Stimulated activated naive B cell treated with anti-CD40 and anti-IgM and Interleukin-4, amounts not matched to agents 10 μg/mL and 1 μg/mL and 100 μg/mL, for 72 hours (primary cell): Measurements from ENCODE around the gene EXOG.

Source experiments
- ATAC-seq, 2 donors: fragments of 150-1000 bp; cut with Tn5 transposase; replicated peaks; 2 replicates each; pipeline ENCODE4 v1.10.0; 2021; ENCODE audit warnings: moderate library complexity in 1 of 2
- DNase-seq: peaks from one replicate; pipeline ENCODE4 v3.0.0; 2021
- H3K27ac Mint-ChIP-seq: one replicate; pipeline ENCODE4 v1.8.0; 2022; ENCODE audit warnings: mild to moderate bottlenecking, mixed read lengths
- H3K27me3 Mint-ChIP-seq, 2 donors: one replicate each; pipeline ENCODE4 v1.8.0; 2022; ENCODE audit warnings: mixed read lengths in 2 of 2
- H3K36me3 Mint-ChIP-seq, 2 donors: one replicate each; pipeline ENCODE4 v1.8.0; 2022; ENCODE audit warnings: mixed read lengths in 2 of 2, mild to moderate bottlenecking in 1 of 2
- H3K4me1 Mint-ChIP-seq, 2 donors: one replicate each; pipeline ENCODE4 v1.8.0; 2022; ENCODE audit warnings: mixed read lengths in 2 of 2, mild to moderate bottlenecking in 1 of 2
- H3K4me3 Mint-ChIP-seq, 2 donors: one replicate each; pipeline ENCODE4 v1.8.0; 2022; ENCODE audit warnings: mild to moderate bottlenecking in 2 of 2, mixed read lengths in 2 of 2, moderate library complexity in 1 of 2
- H3K9me3 Mint-ChIP-seq, 2 donors: one replicate each; pipeline ENCODE4 v1.8.0; 2022; ENCODE audit warnings: mixed read lengths in 2 of 2, mild to moderate bottlenecking in 1 of 2

Gene EXOG

DNA sequence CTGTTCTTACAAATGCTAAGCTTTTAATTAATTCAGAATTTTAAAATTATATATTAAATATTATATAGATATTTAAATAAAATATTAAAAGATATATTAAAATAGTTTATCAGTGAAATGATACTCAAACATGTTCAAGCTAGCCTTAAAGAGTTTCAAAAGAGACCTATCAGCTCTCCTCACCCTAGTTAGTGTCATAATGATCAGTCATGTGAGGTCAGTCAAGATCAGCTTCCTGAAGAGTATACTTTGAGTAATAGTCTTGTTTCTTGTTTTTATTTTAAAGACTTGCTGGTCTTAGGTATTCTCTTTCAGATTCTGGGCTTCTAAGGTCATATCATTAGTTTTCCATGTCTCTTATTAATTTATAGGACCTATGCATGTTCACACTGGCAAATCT lies 14.5 kb downstream of the EXOG start:
- no peak overlapping the region for H3K27ac Mint-ChIP-seq

DNA sequence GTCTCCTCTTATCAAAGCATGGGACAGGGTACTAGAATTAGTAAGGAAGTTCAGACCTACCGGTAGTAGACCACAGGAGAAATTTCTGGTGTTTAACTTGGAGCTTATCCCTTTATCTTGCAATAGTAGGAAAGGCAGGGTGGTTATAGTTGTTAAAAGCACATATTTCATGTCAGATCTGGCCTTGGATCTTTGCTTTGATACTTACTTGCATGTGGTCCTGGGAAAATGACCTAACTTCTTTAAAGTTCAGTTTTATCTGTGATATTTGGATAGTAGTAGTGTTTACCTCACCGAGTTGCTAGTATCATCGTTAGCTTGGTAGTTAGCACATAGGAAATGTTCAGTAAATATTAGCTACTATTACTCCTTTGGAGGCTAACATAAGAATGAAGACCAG lies 15.4 kb downstream of the EXOG start:
- DNase-seq, result no peak

More for the DNA sequence above, 14.5 kb downstream of the EXOG start:
- no peaks in the 10 kb centered on the region for H3K9me3 Mint-ChIP-seq
- H3K36me3 Mint-ChIP-seq, result peaks cover 30 to 33% of the 10 kb centered on the region in 2 donors
- no peaks in the 10 kb centered on the region for H3K27me3 Mint-ChIP-seq
- H3K4me3 Mint-ChIP-seq, result no peak overlapping the region
- ATAC-seq, result no peak
- no peak for DNase-seq
- peaks cover 0 to 2% of the 10 kb centered on the region in 2 donors for H3K4me1 Mint-ChIP-seq

DNA sequence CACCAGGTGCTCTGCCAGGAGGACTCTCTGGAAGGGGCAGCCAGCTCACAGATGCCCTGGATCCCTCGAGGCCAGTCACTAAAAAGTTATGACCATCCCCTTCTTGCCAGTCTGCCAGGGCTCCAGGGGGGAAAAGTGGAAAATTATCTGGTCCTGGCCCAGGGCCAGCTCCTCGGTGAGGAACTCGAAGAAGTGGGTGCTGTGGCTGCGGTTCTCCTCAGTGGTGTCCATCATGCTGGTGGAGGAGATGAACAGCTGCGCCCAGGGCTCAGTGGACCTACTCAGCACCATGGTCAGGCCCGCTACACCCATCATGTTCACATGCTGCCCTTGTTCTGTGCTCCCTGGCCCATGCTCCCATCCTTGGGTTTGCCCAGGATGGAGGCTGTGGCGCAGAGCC lies 19.2 kb downstream of the EXOG start:
- no peak for ATAC-seq
- no peaks in the 10 kb centered on the region for H3K9me3 Mint-ChIP-seq
- no peak overlapping the region for H3K4me3 Mint-ChIP-seq
- H3K27ac Mint-ChIP-seq, result no peak overlapping the region
- no peaks in the 10 kb centered on the region for H3K27me3 Mint-ChIP-seq
- DNase-seq, result no peak
- H3K36me3 Mint-ChIP-seq, result peaks cover 24 to 42% of the 10 kb centered on the region in 2 donors
- peaks cover 9 to 10% of the 10 kb centered on the region in 2 donors for H3K4me1 Mint-ChIP-seq

More for the DNA sequence above, 15.4 kb downstream of the EXOG start:
- H3K36me3 Mint-ChIP-seq, result peaks cover 27 to 37% of the 10 kb centered on the region in 2 donors
- H3K9me3 Mint-ChIP-seq, result no peaks in the 10 kb centered on the region
- peaks cover 0 to 2% of the 10 kb centered on the region in 2 donors for H3K4me1 Mint-ChIP-seq
- no peak overlapping the region for H3K4me3 Mint-ChIP-seq
- no peak overlapping the region for H3K27ac Mint-ChIP-seq
- no peak for ATAC-seq
- no peaks in the 10 kb centered on the region for H3K27me3 Mint-ChIP-seq

- Mint-ChIP-seq H3K9me3 (no peaks in the 10 kb centered on the region), H3K4me3 (no peak overlapping the region), H3K27ac (no peak overlapping the region), H3K36me3 (peaks cover 23 to 43% of the 10 kb centered on the region in 2 donors), H3K27me3 (no peaks in the 10 kb centered on the region), H3K4me1 (peaks cover 10% of the 10 kb centered on the region in 2 donors)
- ATAC-seq (no peak), DNase-seq (no peak)
These were observed 20.5 kb downstream of the EXOG start for GRCh38 chr3:38516669-38517068.

- no peaks in the 10 kb centered on the region for H3K27me3 Mint-ChIP-seq
- DNase-seq (no peak), ATAC-seq (no peak)
- no peaks in the 10 kb centered on the region for H3K9me3 Mint-ChIP-seq
- no peak overlapping the region for H3K4me3 Mint-ChIP-seq
- H3K4me1 Mint-ChIP-seq, result peaks cover 10% of the 10 kb centered on the region in 2 donors
- no peak overlapping the region for H3K27ac Mint-ChIP-seq
- H3K36me3 Mint-ChIP-seq, result peaks cover 19 to 43% of the 10 kb centered on the region in 2 donors
These were observed 22.9 kb downstream of the EXOG start for GRCh38 chr3:38519000-38519399.

- peak overlapping the region in 1 of 2 donors; percentile 35 for H3K4me3 Mint-ChIP-seq
- no peaks in the 10 kb centered on the region for H3K27me3 Mint-ChIP-seq
- H3K9me3 Mint-ChIP-seq, result no peaks in the 10 kb centered on the region
- H3K36me3 Mint-ChIP-seq, result peaks cover 17 to 44% of the 10 kb centered on the region in 2 donors
- ATAC-seq (no peak), DNase-seq (no peak)
- peaks cover 10% of the 10 kb centered on the region in 2 donors for H3K4me1 Mint-ChIP-seq
- peak overlapping the region; percentile 56 for H3K27ac Mint-ChIP-seq
These were observed 23.5 kb downstream of the EXOG start for GRCh38 chr3:38519651-38520050.

- Mint-ChIP-seq H3K36me3 (peaks cover 28 to 50% of the 10 kb centered on the region in 2 donors), H3K27ac (no peak overlapping the region), H3K9me3 (no peaks in the 10 kb centered on the region), H3K4me1 (peaks cover 10% of the 10 kb centered on the region in 2 donors), H3K27me3 (no peaks in the 10 kb centered on the region), H3K4me3 (no peak overlapping the region)
- ATAC-seq, result peak in 1 of 2 donors; percentile 42
- DNase-seq, result no peak
These were observed 25.3 kb downstream of the EXOG start for GRCh38 chr3:38521391-38521987.

DNA sequence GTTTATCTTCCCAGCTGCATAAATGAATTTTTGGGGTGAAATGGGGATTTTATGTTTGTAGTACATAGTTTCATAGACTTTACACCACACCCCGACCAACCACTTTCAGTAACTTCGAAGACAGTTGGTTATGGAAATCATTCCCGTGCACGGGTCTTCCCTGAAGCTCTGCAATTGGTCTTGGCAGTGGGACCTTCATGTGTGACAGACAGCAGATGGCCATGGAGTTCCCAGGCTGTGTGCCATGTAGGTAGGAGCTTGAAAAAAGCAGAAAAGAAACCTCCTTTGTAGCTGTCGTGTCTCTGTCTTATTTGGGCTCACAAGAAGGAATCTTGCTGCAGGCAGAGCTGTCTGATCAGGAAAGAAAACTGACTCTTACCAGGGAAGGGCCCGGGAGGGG lies 25.9 kb downstream of the EXOG start:
- H3K27me3 Mint-ChIP-seq, result no peaks in the 10 kb centered on the region
- peaks cover 28 to 50% of the 10 kb centered on the region in 2 donors for H3K36me3 Mint-ChIP-seq
- no peaks in the 10 kb centered on the region for H3K9me3 Mint-ChIP-seq
- peaks cover 10% of the 10 kb centered on the region in 2 donors for H3K4me1 Mint-ChIP-seq
- DNase-seq, result no peak
- H3K27ac Mint-ChIP-seq, result no peak overlapping the region
- ATAC-seq, result no peak
- H3K4me3 Mint-ChIP-seq, result no peak overlapping the region

DNA sequence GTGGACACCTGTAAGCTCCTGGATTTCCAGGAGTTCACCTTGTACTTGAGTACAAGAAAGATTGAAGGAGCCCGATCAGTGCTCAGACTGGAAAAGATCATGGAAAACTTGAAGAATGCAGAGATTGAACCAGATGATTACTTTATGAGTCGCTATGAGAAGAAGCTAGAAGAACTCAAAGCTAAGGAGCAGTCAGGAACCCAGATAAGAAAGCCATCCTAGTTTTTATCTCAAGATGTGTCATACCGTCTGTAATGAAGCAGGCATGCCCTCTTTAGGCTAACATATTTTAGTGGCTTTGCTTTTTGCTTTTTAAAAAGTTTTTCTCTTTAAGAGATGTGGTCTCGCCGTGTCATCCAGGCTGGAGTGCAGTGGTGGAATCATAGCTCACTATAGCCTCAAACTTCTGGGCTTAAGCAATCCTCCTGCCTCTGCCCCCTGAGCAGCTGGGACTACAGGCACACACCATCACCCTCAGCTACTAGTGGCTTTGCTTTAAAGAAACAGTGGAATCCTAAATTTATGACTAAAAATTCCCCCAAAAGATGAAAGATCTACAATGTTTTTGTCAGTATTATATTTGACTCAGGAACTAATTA lies 28.1 kb downstream of the EXOG start:
- no peak for ATAC-seq
- Mint-ChIP-seq H3K4me3 (no peak overlapping the region), H3K4me1 (peaks cover 7 to 10% of the 10 kb centered on the region in 2 donors), H3K27me3 (no peaks in the 10 kb centered on the region), H3K36me3 (peaks cover 37 to 54% of the 10 kb centered on the region in 2 donors), H3K9me3 (no peaks in the 10 kb centered on the region), H3K27ac (no peak overlapping the region)
- DNase-seq, result no peak

DNA sequence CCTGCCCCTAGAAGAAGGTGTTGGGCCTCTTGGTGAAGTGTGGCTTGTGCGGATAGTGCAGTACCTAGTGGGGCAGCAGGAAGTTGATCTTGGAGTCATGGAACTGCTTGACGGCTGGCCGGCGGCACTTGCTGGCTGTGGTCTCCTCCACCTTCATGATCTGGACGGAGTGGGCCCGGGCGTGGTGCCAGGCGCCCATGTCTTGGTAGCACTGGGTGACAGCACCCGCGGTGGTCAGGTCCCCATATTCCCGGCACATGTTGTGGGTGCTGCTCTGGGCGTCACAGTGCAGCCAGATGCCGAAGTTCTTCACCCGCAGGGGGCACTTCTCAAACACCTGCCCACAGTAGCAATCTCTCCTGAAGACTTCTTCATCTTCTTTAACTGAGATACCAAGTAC lies 30.7 kb downstream of the EXOG start:
- Mint-ChIP-seq H3K27me3 (no peaks in the 10 kb centered on the region), H3K4me3 (no peak overlapping the region), H3K9me3 (no peaks in the 10 kb centered on the region), H3K36me3 (peaks cover 46 to 56% of the 10 kb centered on the region in 2 donors), H3K27ac (no peak overlapping the region), H3K4me1 (no peaks in the 10 kb centered on the region)
- ATAC-seq (no peak), DNase-seq (no peak)

DNA sequence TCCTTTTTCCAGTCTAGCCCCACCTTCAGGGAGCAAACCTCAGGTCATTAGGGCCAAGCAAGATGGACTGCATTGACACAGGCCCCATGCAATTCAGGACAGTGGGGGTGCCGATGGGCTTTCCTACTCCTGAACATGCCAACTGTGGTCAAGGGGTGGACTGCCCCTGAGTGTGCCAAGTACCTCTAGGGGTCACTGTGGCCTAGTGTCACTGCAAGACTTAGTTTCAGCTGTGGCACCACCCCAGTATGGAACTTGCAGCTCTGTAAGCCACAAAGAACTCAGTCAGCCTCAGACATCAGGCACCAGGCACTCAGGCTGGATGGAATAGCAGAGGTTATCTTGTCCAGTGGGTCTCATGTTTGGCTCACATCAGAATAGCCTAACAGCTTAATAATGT lies 32.3 kb downstream of the EXOG start:
- Mint-ChIP-seq H3K4me3 (no peak overlapping the region), H3K27me3 (no peaks in the 10 kb centered on the region), H3K4me1 (no peaks in the 10 kb centered on the region), H3K27ac (no peak overlapping the region), H3K36me3 (peaks cover 54 to 56% of the 10 kb centered on the region in 2 donors), H3K9me3 (no peaks in the 10 kb centered on the region)
- ATAC-seq (no peak), DNase-seq (no peak)

- H3K27me3 Mint-ChIP-seq, result no peaks in the 10 kb centered on the region
- no peak for ATAC-seq
- no peak overlapping the region for H3K4me3 Mint-ChIP-seq
- no peak overlapping the region for H3K27ac Mint-ChIP-seq
- H3K36me3 Mint-ChIP-seq, result peaks cover 49 to 56% of the 10 kb centered on the region in 2 donors
- H3K9me3 Mint-ChIP-seq, result no peaks in the 10 kb centered on the region
- no peaks in the 10 kb centered on the region for H3K4me1 Mint-ChIP-seq
- DNase-seq, result no peak
These were observed 36.4 kb downstream of the EXOG start for GRCh38 chr3:38532529-38532928.

- no peak for ATAC-seq
- no peaks in the 10 kb centered on the region for H3K4me1 Mint-ChIP-seq
- no peaks in the 10 kb centered on the region for H3K9me3 Mint-ChIP-seq
- H3K4me3 Mint-ChIP-seq, result no peak overlapping the region
- no peaks in the 10 kb centered on the region for H3K27me3 Mint-ChIP-seq
- DNase-seq, result no peak
- peaks cover 46 to 51% of the 10 kb centered on the region in 2 donors for H3K36me3 Mint-ChIP-seq
- no peak overlapping the region for H3K27ac Mint-ChIP-seq
These were observed 37.3 kb downstream of the EXOG start for GRCh38 chr3:38533285-38533976.

DNA sequence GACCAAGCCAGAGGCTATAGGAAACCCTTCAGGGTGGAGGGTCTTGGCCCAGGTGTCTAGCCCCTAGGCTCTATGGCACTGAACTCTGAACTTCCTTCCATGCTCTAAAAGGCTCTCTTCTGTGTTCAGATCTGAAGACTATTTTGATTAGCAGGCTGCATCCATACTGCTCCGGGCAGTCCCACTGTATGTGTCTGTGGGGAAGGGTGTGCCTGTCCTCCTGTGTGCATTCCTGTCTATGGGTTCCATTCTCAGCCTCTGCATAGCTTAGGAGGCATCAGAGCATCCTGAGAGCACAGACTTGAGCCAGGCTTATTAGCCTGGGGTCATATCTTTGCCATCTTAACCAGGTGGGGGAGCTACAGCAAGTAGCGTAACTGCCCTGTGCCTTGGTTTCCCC lies 38.0 kb downstream of the EXOG start:
- no peaks in the 10 kb centered on the region for H3K27me3 Mint-ChIP-seq

GRCh38 chr3:38534604-38535003 lies 38.5 kb downstream of the EXOG start:
- H3K9me3 Mint-ChIP-seq, result no peaks in the 10 kb centered on the region
- no peaks in the 10 kb centered on the region for H3K4me1 Mint-ChIP-seq
- H3K27me3 Mint-ChIP-seq, result no peaks in the 10 kb centered on the region
- ATAC-seq, result no peak
- H3K36me3 Mint-ChIP-seq, result peaks cover 44 to 52% of the 10 kb centered on the region in 2 donors
- no peak for DNase-seq
- no peak overlapping the region for H3K4me3 Mint-ChIP-seq
- no peak overlapping the region for H3K27ac Mint-ChIP-seq

More for the DNA sequence above, 38.0 kb downstream of the EXOG start:
- Mint-ChIP-seq H3K9me3 (no peaks in the 10 kb centered on the region), H3K36me3 (peaks cover 46 to 51% of the 10 kb centered on the region in 2 donors), H3K4me1 (no peaks in the 10 kb centered on the region), H3K27ac (no peak overlapping the region), H3K4me3 (no peak overlapping the region)
- no peak for ATAC-seq
- no peak for DNase-seq
